ENCODE data around the gene KL. TPM values are rescaled to one million over a fixed set of nuclear protein-coding genes. Genes with fewer than 3 reads are reported as not detected.

KL gene
- total and polyA plus RNA-seq, 2 experiments from 2014 or later: 0.03 TPM; not detected in 1

DNA sequence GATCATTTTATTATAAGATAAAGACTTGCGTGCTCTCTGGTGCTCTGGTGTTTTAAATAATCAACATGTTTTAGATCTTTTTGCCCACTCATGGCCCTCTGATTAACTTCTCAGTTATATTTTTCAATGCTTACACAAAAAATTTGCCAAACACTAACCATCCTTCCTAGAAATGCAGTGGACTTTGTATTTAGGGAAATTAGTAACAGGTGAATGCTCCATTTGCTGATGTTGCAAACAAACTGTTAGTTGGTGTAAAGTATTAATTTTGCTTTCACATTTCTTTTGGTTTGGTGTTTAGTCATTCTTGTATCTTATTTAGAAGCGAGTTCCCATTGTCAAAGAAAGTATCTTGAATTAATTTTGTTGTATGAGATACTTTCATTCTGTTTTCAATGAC is 2.7 kb downstream of the KL start (continued):
- no peak for TF ChIP-seq STAT1 (IDR thresholded peaks at IDR 0.05; ENCODE audit: unreplicated experiment)

GRCh38 chr13:33022986-33023385 is 6.8 kb downstream of the KL start:
- Histone ChIP-seq H3K27ac (ENCODE audit: low read depth) (no peak overlapping the region), H3K9me2 (ENCODE audit: insufficient read depth) (peaks cover 5% of the 10 kb centered on the region; the same call in 1 of the 2 replicates), H3K36me3 (ENCODE audit: insufficient read depth) (no peaks in the 10 kb centered on the region), H3K79me2 (replicated peaks; ENCODE audit: insufficient read depth) (no peaks in the 10 kb centered on the region), H4K20me1 (replicated peaks; ENCODE audit: insufficient read depth) (no peaks in the 10 kb centered on the region), H3F3A (replicated peaks; ENCODE audit: low read depth) (no peaks in the 10 kb centered on the region), H3K4me3 (no peak overlapping the region), H3K4me2 (no peak overlapping the region), H2AFZ (no peak overlapping the region), H3K4me1 (ENCODE audit: insufficient read depth) (no peaks in the 10 kb centered on the region), H3K27me3 (ENCODE audit: insufficient read depth) (peaks cover 14% of the 10 kb centered on the region)
- no peaks in the 10 kb centered on the region; the same call in 2 of the 3 replicates for H3K9me3 Mint-ChIP-seq
- H3K4me1 Mint-ChIP-seq: peaks cover 22% of the 10 kb centered on the region
- no peak overlapping the region for H3K4me3 Mint-ChIP-seq
- H3K27me3 Mint-ChIP-seq (ENCODE audit: insufficient read depth, low read depth, poor library complexity): peaks cover 9% of the 10 kb centered on the region
- DNase-seq (ENCODE audit: low spot score) (no peak), ATAC-seq (no peak)
- TF ChIP-seq POLR2AphosphoS5 (IDR thresholded peaks at IDR 0.05; ENCODE audit: low read depth): no peak
- no peak for TF ChIP-seq STAT1 (IDR thresholded peaks at IDR 0.05; ENCODE audit: unreplicated experiment)
- TF ChIP-seq EZH2phosphoT487 (IDR thresholded peaks at IDR 0.05; ENCODE audit: unreplicated experiment): no peak
- TF ChIP-seq, protein P1, sequence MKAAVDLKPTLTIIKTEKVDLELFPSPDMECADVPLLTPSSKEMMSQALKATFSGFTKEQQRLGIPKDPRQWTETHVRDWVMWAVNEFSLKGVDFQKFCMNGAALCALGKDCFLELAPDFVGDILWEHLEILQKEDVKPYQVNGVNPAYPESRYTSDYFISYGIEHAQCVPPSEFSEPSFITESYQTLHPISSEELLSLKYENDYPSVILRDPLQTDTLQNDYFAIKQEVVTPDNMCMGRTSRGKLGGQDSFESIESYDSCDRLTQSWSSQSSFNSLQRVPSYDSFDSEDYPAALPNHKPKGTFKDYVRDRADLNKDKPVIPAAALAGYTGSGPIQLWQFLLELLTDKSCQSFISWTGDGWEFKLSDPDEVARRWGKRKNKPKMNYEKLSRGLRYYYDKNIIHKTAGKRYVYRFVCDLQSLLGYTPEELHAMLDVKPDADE (IDR thresholded peaks at IDR 0.05): no peak
- TF ChIP-seq CREB1 (CRISPR knock-in tag; IDR thresholded peaks at IDR 0.05; ENCODE audit: low read depth): no peak
- TF ChIP-seq JUNB (IDR thresholded peaks at IDR 0.05; ENCODE audit: unreplicated experiment): no peak
- TF ChIP-seq EZH2 (IDR thresholded peaks at IDR 0.05; ENCODE audit: low read depth, unreplicated experiment): no peak
- TF ChIP-seq ZNF462 (CRISPR knock-in tag; IDR thresholded peaks at IDR 0.05): no peak
- no peak overlapping the region for H3K27ac Mint-ChIP-seq
- no peaks in the 10 kb centered on the region for H3K36me3 Mint-ChIP-seq (ENCODE audit: low read depth)
